ENCODE data around the gene SPATC1L.

The SPATC1L gene

DNA sequence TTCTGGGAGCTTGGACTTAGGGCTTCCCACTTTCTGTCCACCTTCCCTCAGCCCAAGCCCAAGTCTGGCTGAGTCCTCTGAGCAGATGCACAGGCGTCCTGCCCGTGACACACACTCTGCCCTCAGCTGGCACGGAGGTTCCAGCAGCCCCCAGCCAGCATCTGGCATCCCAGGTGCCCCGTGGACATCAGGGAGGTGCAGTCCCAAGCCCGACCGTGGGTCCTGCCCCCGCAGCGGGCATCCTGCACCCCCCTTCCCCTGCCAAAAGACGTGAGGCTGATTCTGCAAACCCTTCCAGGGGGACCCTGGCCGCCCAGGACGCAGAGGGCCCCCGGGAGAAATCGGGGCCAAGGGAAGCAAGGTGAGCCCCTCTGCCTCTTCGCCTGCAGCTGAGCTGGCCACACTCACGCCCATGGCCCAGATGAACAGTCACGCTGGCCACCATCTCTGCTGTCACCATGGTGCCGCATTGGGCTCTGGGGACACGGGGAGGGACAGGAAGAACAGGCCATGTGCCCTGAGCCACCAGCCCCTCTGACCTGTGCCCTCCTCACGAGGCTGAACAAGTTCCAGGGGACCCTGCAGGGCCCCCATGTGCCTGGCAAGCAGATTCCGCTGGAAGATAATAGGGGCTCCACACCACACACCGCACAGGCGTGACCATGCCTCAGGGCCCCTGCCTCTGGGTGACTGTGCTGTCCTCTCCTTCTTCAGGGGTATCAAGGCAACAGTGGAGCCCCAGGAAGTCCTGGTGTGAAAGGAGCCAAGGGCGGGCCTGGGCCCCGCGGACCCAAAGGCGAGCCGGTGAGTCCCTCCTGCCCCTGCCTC is 65.7 kb downstream of the SPATC1L start:
- no peak for DNase-seq

DNA sequence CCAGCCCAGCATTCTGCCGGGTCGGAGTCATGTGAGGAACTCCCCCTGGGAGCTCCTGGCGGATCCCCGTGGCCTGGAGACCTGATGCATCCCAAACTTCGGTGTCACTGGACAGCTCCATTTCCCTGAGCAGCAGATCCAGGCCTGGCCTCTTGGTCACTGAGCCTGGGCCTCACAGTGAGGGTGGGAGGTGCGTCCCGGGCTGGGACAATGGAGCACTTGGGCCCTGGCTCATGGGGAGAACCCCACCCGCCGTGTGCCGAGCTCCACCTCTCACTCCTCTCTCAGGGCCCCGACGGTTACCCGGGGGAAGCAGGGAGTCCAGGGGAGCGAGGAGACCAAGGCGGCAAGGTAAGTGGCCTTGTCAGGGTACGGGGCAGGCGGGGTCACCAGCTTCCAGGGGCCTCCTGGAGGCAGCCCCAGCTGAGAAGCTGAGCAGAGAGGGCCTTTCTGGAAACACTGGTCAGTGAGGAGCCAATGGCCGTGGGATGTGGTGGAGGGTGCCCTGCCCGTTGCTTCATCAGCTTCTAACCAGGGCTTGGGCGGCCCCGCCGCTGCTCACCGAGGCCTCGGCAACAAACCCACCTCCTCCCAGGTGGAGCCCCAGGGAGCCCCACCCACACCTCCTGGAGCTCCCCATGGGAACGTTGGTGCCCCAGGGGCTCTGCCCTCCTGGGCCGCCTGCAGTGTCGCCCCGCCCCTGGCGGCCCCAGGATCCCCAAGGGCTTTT is 66.5 kb downstream of the SPATC1L start:
- no peak for DNase-seq

DNA sequence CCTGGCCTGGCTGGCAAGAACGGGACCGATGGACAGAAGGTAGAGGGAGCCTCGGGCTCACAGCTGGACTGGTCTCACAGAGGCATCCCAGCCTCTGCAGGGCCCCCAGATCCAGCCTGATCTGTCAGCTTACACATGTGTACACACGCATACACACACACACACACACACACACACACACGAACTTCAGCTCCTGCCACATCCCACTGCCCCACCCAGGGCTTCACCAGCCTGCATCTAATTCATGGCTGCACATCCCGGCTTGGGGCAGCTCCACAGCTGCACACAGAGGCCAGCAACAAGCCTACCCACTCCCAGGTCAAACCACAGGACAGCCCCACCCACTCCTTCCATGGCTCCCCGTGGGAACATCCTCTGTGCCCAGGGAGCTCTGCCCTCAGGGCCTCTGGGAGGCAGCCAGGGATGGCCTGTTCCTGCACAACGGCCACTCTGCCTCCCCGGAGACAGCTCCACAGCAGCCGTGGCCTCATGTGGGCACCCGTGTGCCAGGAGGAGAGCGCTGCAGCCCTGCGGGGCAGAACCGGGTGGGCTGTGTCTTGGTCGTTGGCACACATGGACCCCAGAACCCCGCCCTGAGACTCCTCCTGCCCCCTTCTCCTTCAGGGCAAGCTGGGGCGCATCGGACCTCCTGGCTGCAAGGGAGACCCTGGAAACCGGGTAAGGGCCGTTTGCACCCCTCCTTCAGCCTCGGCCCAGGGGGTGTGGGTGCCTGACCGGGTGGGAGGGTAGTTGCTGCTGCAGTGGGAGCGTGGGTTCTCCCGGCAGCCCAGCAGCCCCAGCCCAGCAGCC is 67.3 kb downstream of the SPATC1L start:
- DNase-seq: no peak

DNA sequence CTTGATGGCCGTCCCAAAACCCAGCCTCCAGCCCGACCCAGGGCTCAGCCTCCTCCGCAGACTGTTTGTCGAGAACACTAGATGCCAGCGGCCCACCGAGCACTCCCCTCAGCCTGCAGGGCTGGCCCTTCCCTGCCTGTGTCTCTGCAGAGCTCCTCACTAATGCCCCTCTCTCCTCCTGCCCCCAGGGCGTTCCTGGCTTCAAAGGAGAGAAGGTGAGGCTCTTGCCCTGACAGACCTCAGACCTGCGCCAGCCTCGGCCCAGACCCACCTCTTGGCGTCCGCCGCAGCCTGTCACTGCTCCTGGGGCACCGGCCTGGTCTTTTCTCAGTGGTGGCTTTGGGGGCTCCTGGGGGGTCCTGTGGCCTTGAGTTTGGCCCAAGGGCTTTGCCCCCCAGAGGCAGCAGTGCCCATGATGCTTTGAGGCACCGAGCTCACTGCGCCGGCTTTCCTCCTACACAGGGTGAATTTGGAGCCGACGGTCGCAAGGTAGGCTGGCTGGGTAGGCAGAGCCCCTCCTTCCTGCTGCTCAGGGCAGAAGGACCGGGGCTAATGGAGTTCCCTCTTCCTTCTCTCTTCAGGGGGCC is 68.0 kb downstream of the SPATC1L start:
- no peak for DNase-seq

- DNase-seq: no peak
Measured at GRCh38 chr21:46115441-46116188, 68.6 kb downstream of the SPATC1L start.

DNA sequence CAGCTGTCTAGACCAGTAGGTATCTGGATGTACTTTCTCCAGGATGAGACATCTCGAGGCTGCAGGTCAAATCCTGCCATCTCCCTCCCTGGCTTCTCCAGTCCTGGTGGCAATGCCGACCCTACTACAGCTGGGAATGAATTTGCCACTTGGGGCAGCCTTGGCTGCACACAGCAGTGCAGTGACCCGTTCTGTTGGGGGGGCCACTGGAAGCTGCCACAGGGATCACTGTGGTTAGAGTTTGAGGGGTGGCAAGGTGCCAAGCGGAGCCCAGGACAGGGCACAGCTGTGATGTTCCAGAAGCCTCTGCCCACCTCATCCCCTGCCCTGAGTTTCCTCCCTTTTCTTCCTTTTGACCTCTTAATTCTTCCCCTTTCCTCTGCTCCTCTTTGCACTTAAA is 69.3 kb downstream of the SPATC1L start:
- DNase-seq: no peak

- DNase-seq: no peak
Measured at GRCh38 chr21:46113497-46114176, 70.6 kb downstream of the SPATC1L start.

- DNase-seq: no peak
Measured at GRCh38 chr21:46112725-46113215, 71.5 kb downstream of the SPATC1L start.

GRCh38 chr21:46111857-46112724 is 72.2 kb downstream of the SPATC1L start:
- no peak for DNase-seq

DNA sequence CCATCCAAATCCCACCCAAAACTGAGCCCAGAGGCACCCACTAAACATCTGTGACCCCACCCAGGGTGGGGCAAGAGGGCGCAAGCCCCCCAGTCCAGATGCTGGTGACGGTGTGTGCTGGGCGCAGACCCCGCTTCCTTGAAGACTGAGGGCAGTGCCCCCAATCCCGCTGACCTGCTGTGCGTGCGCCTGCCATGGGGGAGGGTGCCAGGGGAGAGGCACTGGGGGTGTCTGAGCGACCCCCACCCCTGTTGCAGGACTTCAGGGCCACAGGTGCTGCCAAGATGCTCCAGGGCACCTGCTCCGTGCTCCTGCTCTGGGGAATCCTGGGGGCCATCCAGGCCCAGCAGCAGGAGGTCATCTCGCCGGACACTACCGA is 73.1 kb downstream of the SPATC1L start:
- no peak for DNase-seq
